Effector CD8-positive, alpha-beta T cell (primary cell): Measurements from ENCODE around the gene WDR87.
"Not testable (repeated sequence)": the region's sequence is repeated elsewhere in the genome, so short reads cannot be mapped to it uniquely, and the experiment has no call there.

Source experiments
- DNase-seq: peaks from one replicate; lab custom pipeline; 2025; lab: John Stamatoyannopoulos, UW

WDR87 gene

DNA sequence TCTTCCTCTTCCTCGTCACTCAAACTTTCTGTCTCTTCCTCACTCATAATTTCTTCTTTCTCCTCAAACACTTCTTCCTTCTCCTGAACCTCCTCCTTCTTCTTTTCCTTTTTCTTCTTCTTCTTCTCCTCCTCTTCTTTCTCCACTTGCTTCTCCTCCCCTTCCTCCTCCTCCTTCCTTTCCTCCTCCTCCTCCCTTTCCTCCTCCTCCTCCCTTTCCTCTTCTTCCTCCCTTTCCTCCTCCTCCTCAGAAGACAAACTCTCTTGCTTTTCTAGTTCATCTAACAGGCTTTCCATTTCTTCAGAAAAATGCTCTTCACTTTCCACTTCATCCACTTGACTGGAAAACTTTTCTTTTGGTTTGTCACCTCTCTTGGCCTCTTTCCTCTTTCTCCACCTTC lies 19.8 kb downstream of the WDR87 start:
- no peak for DNase-seq

GRCh38 chr19:37885392-37885791 lies 21.0 kb downstream of the WDR87 start:
- no peak for DNase-seq

- no peak for DNase-seq
Observed at GRCh38 chr19:37877147-37877546, 29.2 kb downstream of the WDR87 start.

DNA sequence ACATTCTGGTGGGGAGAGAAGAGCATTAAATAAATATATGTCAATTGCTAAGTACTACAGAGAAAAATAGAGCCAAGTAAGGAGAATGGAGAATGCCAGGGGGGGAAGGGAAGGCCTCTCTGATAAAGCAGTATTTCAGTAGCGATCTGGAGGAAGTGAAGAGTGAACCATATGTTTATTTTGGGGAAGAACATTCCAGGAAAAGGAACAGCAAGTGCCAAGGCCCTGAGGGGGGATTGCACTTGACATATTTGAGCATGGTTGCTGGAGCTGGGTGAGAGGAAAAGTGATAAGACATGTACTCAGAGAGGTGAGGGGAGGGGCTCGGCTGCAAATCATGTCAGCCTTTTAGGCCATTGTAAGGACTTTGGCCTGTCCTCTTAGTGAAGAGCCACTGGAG lies 30.4 kb downstream of the WDR87 start:
- DNase-seq = no peak

GRCh38 chr19:37874784-37875183 lies 31.6 kb downstream of the WDR87 start:
- no peak for DNase-seq

GRCh38 chr19:37872383-37872782 lies 34.0 kb downstream of the WDR87 start:
- no peak for DNase-seq

DNA sequence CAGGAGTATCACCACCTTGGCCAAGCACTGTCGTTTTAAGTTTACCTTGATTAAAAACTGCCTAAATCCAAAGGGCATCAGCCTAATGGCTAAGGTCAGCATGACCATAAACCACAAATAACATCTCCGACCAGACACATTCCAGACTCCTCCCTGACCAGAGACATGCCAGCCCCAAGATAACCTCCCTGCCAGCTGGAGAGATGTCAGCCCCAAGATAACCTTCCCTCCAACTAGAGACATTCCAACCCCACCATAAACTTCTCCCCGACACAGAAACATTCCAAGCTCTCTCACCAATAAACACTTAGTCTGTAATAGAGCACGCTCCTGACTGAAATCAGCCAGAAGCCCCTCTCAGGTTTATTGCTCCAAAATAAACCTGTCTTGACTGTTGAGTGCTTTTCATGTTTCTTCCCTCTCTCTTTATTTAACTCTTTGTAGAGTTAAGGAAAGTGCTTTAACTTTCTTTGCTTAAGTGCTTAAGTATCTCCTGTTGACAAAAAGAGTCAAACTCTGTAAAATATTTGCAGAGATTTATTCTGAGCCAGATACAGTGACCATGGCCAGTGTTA lies 36.5 kb downstream of the WDR87 start:
- no peak for DNase-seq

- no peak for DNase-seq
Observed at GRCh38 chr19:37867831-37868230, 38.6 kb downstream of the WDR87 start.

DNA sequence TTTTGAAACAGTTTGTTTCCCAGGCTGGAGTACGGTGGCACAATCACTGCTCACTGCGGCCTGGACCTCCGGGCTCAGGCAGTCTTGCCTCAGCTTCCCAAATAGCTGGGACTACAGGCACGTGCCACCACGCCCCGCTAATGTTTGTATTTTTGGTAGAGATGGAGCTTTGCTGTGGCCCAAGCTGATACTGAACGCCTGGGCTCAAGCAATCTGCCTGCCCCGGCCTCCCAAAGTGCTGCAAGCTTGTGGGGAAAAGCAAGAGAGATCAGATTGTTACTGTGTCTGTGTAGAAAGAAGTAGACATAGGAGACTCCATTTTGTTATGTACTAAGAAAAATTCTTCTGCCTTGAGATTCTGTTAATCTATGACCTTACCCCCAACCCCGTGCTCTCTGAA lies 40.5 kb downstream of the WDR87 start:
- DNase-seq = not testable (repeated sequence)

- DNase-seq = no peak
Observed at GRCh38 chr19:37864501-37864900, 41.9 kb downstream of the WDR87 start.

- DNase-seq = no peak
Observed at GRCh38 chr19:37855098-37855497, 51.3 kb downstream of the WDR87 start.

- DNase-seq = no peak
Observed at GRCh38 chr19:37845932-37846331, 60.5 kb downstream of the WDR87 start.
